Thymus (tissue), 11 donors: ENCODE measurements around the gene EGR2. TPM values are rescaled to one million over a fixed set of nuclear protein-coding genes. Genes with fewer than 3 reads are reported as not detected.

Source experiments
- DNase-seq, 9 donors: peaks; one replicate each; pipeline ENCODE4 v3.0.0-alpha.2; 2013; ENCODE audit warnings: low spot score in 9 of 9, low read depth in 6 of 9, missing footprints in 1 of 9
- H3K27ac ChIP-seq, 2 donors: one replicate each; pipeline ENCODE4 v1.5.1; 2013; ENCODE audit warnings: control low read depth in 1 of 2, low read depth in 1 of 2, low read length in 1 of 2, mild to moderate bottlenecking in 1 of 2, moderate library complexity in 1 of 2
- H3K27me3 ChIP-seq, 2 donors: one replicate each; pipeline ENCODE4 v1.5.1; 2013; ENCODE audit warnings: low read length in 1 of 2; ENCODE audit not compliant: control insufficient read depth in 2 of 2, insufficient read depth in 1 of 2
- H3K36me3 ChIP-seq, 2 donors: one replicate each; pipeline ENCODE4 v1.5.1; 2013; ENCODE audit warnings: low read length in 1 of 2, mild to moderate bottlenecking in 1 of 2, moderate library complexity in 1 of 2; ENCODE audit not compliant: control insufficient read depth in 2 of 2, insufficient read depth in 2 of 2
- H3K4me1 ChIP-seq, 2 donors: one replicate each; pipeline ENCODE4 v1.5.1; 2013; ENCODE audit warnings: low read length in 2 of 2; ENCODE audit not compliant: control insufficient read depth in 2 of 2, insufficient read depth in 2 of 2
- H3K4me3 ChIP-seq, 2 donors: one replicate each; pipeline ENCODE4 v1.5.1; 2013; ENCODE audit warnings: low read length in 2 of 2, control low read depth in 1 of 2, mild to moderate bottlenecking in 1 of 2
- H3K9me3 ChIP-seq, 2 donors: one replicate each; pipeline ENCODE4 v1.5.1; 2013; ENCODE audit warnings: low read length in 1 of 2, mild to moderate bottlenecking in 1 of 2; ENCODE audit not compliant: control insufficient read depth in 2 of 2, insufficient read depth in 1 of 2
- WGBS: extraction: QIAGEN DNeasy Blood & Tissue Kit; methylation state at CpG from one replicate; pipeline ENCODE4 v1.1.7; 2013; 5-methylcytosine and 5-hydroxymethylcytosine counted together
- polyA plus RNA-seq: library from polyadenylated mRNA; stranded (reverse); fragments of 200-250 nt; gene quantifications from one replicate; pipeline ENCODE4 v1.2.3, GENCODE V29; 2013
- total RNA-seq: library from RNA; stranded (reverse); fragments of 120-200 nt; gene quantifications from one replicate; pipeline ENCODE4 v1.2.4, GENCODE V29; 2013
- donor health status: healthy.

EGR2 gene
- total and polyA plus RNA-seq, 2 donors = 6.6 to 12.1 TPM

GRCh38 chr10:62829622-62830021, 13.5 kb upstream of the EGR2 start:
- Histone ChIP-seq H3K4me1 (no peaks in the 10 kb centered on the region), H3K27ac (no peak overlapping the region), H3K4me3 (no peak overlapping the region), H3K27me3 (peaks cover 0 to 2% of the 10 kb centered on the region in 2 donors), H3K36me3 (no peaks in the 10 kb centered on the region), H3K9me3 (no peaks in the 10 kb centered on the region)
- 89% methylated on average over 2 of the region's 2 CpGs for WGBS
- DNase-seq = no peak

DNA sequence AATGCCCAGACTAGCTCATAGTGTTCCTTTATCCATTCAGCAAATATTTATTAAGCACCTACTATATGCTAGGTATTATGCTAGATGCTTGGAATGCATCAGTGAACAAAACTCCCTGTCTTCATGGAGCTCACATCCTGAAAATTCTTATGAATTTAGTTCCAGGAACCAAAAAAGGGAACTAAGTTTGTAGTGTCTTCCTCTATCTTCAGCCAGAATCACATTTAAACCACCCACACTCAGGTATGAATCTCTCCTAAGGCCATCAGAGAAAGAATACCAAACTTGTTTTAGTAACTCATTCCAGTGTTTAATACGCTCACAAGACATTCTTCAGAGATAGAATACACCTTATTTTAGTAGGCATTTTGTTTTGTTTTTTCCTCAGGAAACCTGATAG, 10.1 kb upstream of the EGR2 start:
- H3K36me3 ChIP-seq = no peaks in the 10 kb centered on the region
- H3K27me3 ChIP-seq = peaks cover 0 to 2% of the 10 kb centered on the region in 2 donors
- no peak for DNase-seq
- H3K27ac ChIP-seq = no peak overlapping the region
- 92% methylated on average over 1 of the region's 1 CpG for WGBS
- H3K4me3 ChIP-seq = no peak overlapping the region
- no peaks in the 10 kb centered on the region for H3K9me3 ChIP-seq
- H3K4me1 ChIP-seq = no peaks in the 10 kb centered on the region

- WGBS = 90% methylated on average over 5 of the region's 5 CpGs
- DNase-seq = no peak
- Histone ChIP-seq H3K9me3 (no peaks in the 10 kb centered on the region), H3K27me3 (peaks cover 34 to 49% of the 10 kb centered on the region in 2 donors), H3K4me3 (no peak overlapping the region), H3K27ac (no peak overlapping the region), H3K36me3 (no peaks in the 10 kb centered on the region), H3K4me1 (peaks cover 4 to 27% of the 10 kb centered on the region in 2 donors)
Measured at GRCh38 chr10:62820586-62820985, 4.4 kb upstream of the EGR2 start.

DNA sequence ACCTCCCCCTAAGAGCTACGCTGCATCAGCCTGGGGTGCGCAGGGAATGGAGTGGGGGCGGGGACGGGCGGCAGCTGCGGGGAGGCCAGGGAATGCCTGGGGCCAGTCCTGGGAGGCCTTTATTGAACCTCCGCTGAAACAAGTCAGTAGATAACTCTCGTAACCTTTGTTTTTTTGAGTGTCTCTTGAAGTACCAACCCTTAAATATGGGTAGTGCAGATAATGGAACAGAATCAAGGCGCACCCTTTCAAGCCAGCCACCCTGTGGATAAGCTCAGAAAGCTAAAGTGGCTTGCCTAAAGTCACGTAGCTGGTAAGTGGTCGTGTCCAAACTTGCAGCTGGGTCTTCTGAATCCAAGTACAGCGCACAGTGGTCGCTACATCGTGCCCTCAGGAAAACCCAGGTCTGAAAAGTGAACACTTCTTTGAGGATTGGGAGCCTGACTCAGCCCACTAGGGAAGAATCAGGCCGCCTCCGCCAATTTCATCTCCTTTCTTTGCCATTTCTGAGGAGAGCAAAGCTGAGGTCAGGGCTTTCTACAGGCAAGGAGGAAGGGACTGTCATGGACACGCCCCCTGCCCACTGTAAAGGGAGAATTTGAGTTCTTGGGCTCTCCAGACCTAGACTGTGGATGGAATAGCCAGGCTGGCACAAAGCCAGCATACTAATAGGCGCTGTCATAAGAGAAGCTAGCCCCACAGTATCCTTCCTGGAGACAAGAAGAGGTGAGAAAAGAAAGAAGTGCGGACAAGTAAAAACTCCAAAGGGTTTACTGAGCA, 3.2 kb upstream of the EGR2 start:
- peak overlapping the region in 1 of 2 donors; percentile 71 for H3K4me3 ChIP-seq
- DNase-seq = peak in 1 of 9 donors; percentile 9
- 54% methylated on average over 19 of the region's 19 CpGs for WGBS
- H3K27me3 ChIP-seq = peaks cover 46 to 60% of the 10 kb centered on the region in 2 donors
- H3K9me3 ChIP-seq = no peaks in the 10 kb centered on the region
- no peak overlapping the region for H3K27ac ChIP-seq
- H3K4me1 ChIP-seq = peaks cover 10 to 36% of the 10 kb centered on the region in 2 donors
- no peaks in the 10 kb centered on the region for H3K36me3 ChIP-seq

DNA sequence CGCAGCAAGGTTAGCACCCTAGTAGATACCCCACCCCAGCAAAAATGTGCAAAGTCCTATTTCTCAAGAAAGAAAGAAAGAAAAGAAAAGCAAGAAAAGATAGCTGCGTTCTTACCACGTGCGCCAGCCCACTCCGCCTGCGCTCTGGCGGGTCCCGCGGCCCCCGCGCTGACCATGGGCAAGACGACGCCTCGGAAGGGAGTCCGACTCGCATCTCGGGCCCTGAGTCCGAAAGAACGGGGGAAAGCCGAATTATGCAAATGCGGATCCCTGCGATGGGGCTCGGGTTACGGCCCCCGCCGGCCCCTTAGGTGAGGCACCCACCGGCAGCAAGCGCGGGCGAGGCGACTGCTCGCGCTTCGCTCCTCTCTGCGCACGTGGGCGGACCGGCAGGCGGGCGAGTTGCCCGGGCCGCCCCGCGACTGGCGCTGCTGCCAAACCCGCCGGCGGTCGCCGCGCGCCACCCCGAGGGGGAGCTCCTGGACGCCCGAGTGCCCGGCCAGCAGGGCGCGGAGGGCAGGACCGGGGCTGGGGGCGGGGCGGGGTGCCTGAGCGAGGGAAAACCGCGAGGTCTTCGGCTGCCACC, 2.4 kb upstream of the EGR2 start:
- peaks cover 11 to 39% of the 10 kb centered on the region in 2 donors for H3K4me1 ChIP-seq
- WGBS = 5% methylated on average over 65 of the region's 65 CpGs
- peak in 1 of 9 donors; percentile 33 for DNase-seq
- H3K9me3 ChIP-seq = no peaks in the 10 kb centered on the region
- peak overlapping the region; percentile 8 to 71 for H3K4me3 ChIP-seq
- H3K27me3 ChIP-seq = peaks cover 53 to 68% of the 10 kb centered on the region in 2 donors
- no peaks in the 10 kb centered on the region for H3K36me3 ChIP-seq
- no peak overlapping the region for H3K27ac ChIP-seq

- 2% methylated on average over 51 of the region's 51 CpGs for WGBS
- H3K9me3 ChIP-seq = no peaks in the 10 kb centered on the region
- H3K4me1 ChIP-seq = peaks cover 14 to 39% of the 10 kb centered on the region in 2 donors
- peaks cover 0 to 6% of the 10 kb centered on the region in 2 donors for H3K36me3 ChIP-seq
- peak overlapping the region; percentile 9 to 90 for H3K27ac ChIP-seq
- peak overlapping the region; percentile 49 to 71 for H3K4me3 ChIP-seq
- peaks cover 59 to 74% of the 10 kb centered on the region in 2 donors for H3K27me3 ChIP-seq
- peak in 6 of 9 donors; percentile 50 to 80 (median 71) for DNase-seq
Measured at GRCh38 chr10:62817766-62818425, 1.7 kb upstream of the EGR2 start.

DNA sequence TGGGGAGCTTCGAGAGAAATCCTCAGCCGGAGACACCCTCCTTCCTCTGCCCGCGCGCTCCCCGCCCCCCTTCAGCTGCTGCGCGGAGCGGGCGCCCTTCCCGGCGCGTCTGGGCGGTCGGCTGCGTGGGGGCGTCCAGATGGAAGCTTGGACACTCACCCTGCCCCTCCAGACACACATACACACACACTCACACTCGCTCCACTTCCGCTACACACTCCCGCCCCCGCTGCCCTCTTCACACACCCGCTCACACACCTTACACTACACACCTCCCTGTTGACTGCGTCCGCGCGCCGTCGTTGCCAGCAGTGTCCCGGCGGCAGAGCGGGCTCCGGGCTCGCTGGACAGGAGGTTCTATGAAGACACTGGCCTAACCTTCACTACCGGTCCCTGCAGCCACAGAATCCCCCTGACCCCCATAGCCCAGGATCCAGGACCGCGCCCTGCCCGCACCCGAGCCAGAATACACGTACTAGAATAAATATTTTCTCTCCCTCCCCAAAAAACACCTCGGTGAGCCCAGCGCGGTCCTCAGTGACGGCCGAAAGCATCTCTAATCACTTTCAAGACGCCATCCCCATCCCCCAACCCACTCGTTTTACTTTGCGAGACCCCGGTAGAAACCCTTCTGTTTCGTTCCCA, 1.1 kb upstream of the EGR2 start:
- peaks cover 60 to 78% of the 10 kb centered on the region in 2 donors for H3K27me3 ChIP-seq
- DNase-seq = peak in 1 of 9 donors; percentile 57
- peak overlapping the region; percentile 89 to 90 for H3K27ac ChIP-seq
- H3K4me1 ChIP-seq = peaks cover 14 to 39% of the 10 kb centered on the region in 2 donors
- no peaks in the 10 kb centered on the region for H3K9me3 ChIP-seq
- peak overlapping the region; percentile 49 to 71 for H3K4me3 ChIP-seq
- H3K36me3 ChIP-seq = peaks cover 0 to 6% of the 10 kb centered on the region in 2 donors
- under 1% methylated on average over 49 of the region's 49 CpGs for WGBS

DNA sequence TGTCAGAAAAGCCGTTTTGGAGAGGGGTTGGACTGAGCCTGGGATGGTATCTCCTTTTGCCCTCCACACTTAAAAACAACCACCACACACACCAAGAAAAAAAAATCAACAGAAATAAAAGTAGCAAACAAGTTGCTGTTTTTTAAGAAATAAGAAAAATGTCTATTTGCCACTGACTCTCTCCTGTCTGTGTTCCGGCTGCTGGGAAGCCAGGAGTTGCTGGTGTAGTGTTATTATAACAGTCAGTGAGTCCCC, 163 bp downstream of the EGR2 start:
- Histone ChIP-seq H3K9me3 (no peaks in the 10 kb centered on the region), H3K4me3 (peak overlapping the region; percentile 49 to 71), H3K27ac (no peak overlapping the region), H3K27me3 (peaks cover 60 to 75% of the 10 kb centered on the region in 2 donors), H3K4me1 (peaks cover 14 to 39% of the 10 kb centered on the region in 2 donors), H3K36me3 (peaks cover 0 to 6% of the 10 kb centered on the region in 2 donors)
- DNase-seq = no peak
- WGBS = under 1% methylated on average over 2 of the region's 2 CpGs
